Measurements from ENCODE around the gene KRTAP16-1.
"Not testable (repeated sequence)": the region's sequence is repeated elsewhere in the genome, so short reads cannot be mapped to it uniquely, and the experiment has no call there.

The KRTAP16-1 gene

DNA sequence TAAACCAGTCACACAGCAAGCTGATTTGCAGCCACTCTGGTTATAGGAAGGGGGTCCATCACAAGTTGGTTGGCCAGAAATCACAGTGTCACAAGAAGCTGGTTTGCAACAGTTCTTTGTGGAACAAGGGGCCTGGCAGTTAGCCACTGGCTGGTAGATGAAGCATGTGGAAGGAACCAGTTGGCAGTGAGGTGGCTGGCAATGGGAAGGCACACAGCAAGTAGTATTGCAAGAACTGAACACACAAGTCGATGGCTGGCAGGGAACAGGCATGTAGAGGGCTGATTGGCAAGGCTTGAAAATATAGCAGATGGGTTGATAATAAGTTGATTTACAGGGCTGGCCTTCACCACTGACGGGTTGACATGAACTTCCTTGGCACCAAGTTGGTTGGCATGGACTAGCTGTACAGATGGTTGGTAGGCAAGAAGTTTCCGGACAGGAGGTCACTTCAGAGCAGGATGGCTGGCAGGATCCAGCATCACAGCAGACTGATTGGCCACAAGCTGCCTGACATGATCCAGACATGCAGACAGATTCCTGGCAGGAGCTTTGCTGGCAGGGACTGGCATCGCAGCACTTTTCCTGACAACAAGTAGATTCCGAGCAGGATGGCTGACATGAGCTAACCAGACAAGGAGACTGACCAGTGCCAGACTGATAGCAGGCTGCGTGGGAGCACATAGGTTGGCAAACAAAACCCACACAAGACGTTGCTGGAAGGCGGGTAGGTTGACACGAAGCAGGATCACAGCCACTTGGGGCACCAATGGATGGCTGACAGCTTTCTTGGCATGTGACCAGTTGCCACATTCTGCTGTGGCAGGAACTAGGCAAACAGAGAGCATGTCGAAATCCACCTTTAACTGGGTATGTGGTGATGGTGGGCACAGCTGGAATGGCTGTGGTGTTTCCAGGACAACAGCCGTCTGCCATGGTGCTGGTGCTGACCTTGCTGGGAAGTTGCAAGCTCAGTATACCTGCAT lies 6.9 kb downstream of the KRTAP16-1 start, which contains the start of gene KRTAP29-1:
TSS of gene KRTAP29-1 (minus strand) at position 936 of the 986 bp plus-strand sequence. CDS start at position 936, 0 bp downstream.
- no peak for DNase-seq

DNA sequence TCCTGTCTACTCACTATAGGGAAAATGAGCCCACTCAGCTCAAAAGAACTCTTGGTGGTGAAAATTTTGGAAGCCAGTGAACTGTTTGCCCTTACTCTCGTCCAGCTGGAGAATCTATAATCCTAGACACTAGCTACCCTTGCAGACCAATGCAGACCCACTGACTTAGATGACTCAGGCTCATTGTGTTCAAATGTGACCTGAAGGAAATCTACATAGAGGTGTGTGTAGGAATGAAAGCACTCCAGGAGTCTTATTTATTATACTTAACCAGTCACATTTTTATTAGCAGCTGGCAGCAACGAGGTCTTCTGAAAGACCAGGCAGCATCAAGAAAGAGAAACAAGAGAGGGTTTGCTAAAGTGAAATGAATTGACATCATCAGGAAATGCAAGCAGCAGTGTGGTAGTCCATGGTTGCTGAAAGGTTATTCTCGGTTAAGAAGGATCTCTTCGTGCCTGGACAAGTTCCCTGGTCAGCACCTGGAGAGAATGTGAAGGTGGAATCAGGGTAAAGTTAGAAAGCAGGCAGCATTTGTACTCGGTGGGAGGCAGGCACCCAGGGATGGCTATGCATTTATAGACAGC lies 7.8 kb downstream of the KRTAP16-1 start:
- DNase-seq: no peak

- DNase-seq: no peak
Observed at GRCh38 chr17:41298458-41299135, 10.5 kb downstream of the KRTAP16-1 start.

- no peak for DNase-seq
Observed at GRCh38 chr17:41296846-41297245, 12.3 kb downstream of the KRTAP16-1 start.

GRCh38 chr17:41294016-41294415 lies 15.1 kb downstream of the KRTAP16-1 start:
- no peak for DNase-seq

DNA sequence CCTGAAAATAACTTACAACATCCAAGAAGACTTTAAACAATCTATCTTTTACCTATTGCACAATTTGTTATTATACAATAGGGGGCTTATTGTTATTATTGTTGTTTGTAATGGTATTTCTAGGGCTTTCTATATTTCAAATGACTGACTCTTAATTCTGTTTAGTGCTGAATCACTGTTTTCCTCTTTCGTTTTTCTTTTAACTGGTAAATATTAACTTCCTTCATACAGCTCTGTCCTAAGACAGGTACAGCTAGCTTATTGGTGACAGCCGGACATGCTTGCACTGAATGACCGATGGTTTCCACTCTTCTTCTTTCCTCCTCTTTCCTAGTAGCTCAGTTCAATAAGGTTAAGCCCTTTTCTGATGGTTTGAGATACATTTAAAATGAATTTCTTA lies 22.1 kb downstream of the KRTAP16-1 start:
- DNase-seq: no peak

GRCh38 chr17:41284546-41284945 lies 24.6 kb downstream of the KRTAP16-1 start:
- DNase-seq: no peak

- no peak for DNase-seq
Observed at GRCh38 chr17:41284043-41284442, 25.1 kb downstream of the KRTAP16-1 start.

GRCh38 chr17:41278176-41278955 lies 30.7 kb downstream of the KRTAP16-1 start:
- no peak for DNase-seq

DNA sequence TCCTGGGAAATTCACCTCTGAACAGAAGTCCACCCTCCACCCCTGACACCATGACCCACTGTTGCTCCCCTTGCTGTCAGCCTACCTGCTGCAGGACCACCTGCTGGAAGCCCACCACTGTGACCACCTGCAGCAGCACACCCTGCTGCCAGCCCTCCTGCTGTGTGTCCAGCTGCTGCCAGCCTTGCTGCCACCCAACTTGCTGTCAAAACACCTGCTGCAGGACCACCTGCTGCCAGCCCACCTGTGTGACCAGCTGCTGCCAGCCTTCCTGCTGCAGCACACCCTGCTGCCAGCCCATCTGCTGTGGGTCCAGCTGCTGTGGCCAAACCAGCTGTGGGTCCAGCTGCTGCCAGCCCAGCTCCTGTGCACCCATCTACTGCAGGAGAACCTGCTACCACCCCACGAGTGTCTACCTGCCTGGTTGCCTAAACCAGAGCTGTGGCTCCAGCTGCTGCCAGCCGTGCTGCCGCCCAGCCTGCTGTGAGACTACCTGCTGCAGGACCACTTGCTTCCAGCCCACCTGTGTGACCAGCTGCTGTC lies 33.4 kb downstream of the KRTAP16-1 start, which contains the start of gene KRTAP9-7:
TSS of gene KRTAP9-7 (plus strand) at position 51 of the 543 bp plus-strand sequence. CDS start at position 51, 0 bp downstream.
- DNase-seq: not testable (repeated sequence)

- DNase-seq: no peak
Observed at GRCh38 chr17:41271858-41272257, 37.3 kb downstream of the KRTAP16-1 start.

- DNase-seq: not testable (repeated sequence)
Observed at GRCh38 chr17:41271323-41271722, 37.8 kb downstream of the KRTAP16-1 start.

- no peak for DNase-seq
Observed at GRCh38 chr17:41267711-41268110, 41.4 kb downstream of the KRTAP16-1 start.

DNA sequence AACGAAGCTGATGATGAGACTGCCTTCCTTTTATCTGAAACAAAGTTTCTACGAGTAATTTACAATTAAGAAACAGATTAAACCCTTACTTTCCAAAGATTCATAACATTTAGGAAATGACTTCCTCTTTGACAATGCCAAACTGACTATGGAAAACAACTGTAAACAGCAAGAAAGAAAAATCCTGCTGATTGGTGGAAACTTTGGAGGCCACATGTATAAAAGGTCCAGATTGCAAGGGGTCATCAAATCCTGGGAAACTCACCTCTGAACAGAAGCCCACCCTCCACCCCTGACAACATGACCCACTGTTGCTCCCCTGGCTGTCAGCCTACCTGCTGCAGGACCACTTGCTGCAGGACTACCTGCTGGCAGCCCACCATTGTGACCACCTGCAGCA lies 44.0 kb downstream of the KRTAP16-1 start, which contains the start of gene KRTAP9-6:
TSS of gene KRTAP9-6 (plus strand) at position 301 of the 400 bp plus-strand sequence. CDS start at position 301, 0 bp downstream.
- DNase-seq: no peak

GRCh38 chr17:41264599-41264998 lies 44.5 kb downstream of the KRTAP16-1 start:
- no peak for DNase-seq

GRCh38 chr17:41263212-41263611 lies 45.9 kb downstream of the KRTAP16-1 start:
- no peak for DNase-seq

DNA sequence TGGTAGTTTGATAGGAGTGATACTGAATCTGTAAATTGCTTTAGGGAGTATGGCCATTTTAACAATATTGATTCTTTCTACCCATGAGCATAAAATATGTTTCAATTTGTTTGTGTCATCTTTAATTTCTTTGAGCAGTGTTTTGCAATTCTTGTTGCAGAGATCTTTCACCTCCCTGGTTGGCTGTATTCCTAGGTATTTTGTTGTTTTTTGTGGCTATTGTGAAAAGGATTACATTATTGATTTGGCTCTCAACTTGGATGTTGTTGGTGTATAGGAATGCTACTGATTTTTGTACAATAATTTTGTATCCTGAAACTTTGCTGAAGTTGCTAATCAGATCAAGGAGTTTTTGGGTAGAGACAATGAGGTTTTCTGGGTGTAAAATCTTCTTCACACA lies 50.7 kb downstream of the KRTAP16-1 start:
- no peak for DNase-seq

All from SIG-M5 (cell line).